ENCODE measurements around the gene COL6A2. TPM values are rescaled to one million over a fixed set of nuclear protein-coding genes. Genes with fewer than 3 reads are reported as not detected.

COL6A2 gene
- total RNA-seq, 1 donor from 2014 or later, result 157 TPM

GRCh38 chr21:46124083-46124925 lies 26.4 kb downstream of the COL6A2 start:
- TF ChIP-seq CTCF (IDR thresholded peaks at IDR 0.05; ENCODE audit: borderline replicate concordance), result no peak
- no peaks in the 10 kb centered on the region for H3K9me3 ChIP-seq (replicated peaks)
- H3K4me1 ChIP-seq, result peaks cover 17% of the 10 kb centered on the region
- no peak for DNase-seq
- H3K36me3 ChIP-seq, result peaks cover 69% of the 10 kb centered on the region
- no peak overlapping the region for H3K27ac ChIP-seq (replicated peaks)
- no peaks in the 10 kb centered on the region for H3K27me3 ChIP-seq (ENCODE audit: low read depth)
- H3K4me3 ChIP-seq, result no peak overlapping the region
- intact Hi-C loops (cut with micrococcal nuclease), result no loop called here

GRCh38 chr21:46124926-46125845 lies 27.3 kb downstream of the COL6A2 start:
- Histone ChIP-seq H3K9me3 (replicated peaks) (no peaks in the 10 kb centered on the region), H3K4me3 (no peak overlapping the region), H3K4me1 (peaks cover 22% of the 10 kb centered on the region), H3K27me3 (ENCODE audit: low read depth) (no peaks in the 10 kb centered on the region), H3K27ac (replicated peaks) (no peak overlapping the region), H3K36me3 (peaks cover 61% of the 10 kb centered on the region)
- no peak for TF ChIP-seq CTCF (IDR thresholded peaks at IDR 0.05; ENCODE audit: borderline replicate concordance)
- intact Hi-C loops (cut with micrococcal nuclease), result no loop called here
- DNase-seq, result no peak

DNA sequence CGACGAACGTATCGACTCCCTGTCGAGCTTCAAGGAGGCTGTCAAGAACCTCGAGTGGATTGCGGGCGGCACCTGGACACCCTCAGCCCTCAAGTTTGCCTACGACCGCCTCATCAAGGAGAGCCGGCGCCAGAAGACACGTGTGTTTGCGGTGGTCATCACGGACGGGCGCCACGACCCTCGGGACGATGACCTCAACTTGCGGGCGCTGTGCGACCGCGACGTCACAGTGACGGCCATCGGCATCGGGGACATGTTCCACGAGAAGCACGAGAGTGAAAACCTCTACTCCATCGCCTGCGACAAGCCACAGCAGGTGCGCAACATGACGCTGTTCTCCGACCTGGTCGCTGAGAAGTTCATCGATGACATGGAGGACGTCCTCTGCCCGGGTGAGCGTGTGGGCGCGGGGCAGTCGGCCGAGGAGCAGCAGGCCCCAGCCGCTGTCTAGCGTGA lies 28.0 kb downstream of the COL6A2 start:
- H3K27me3 ChIP-seq (ENCODE audit: low read depth), result no peaks in the 10 kb centered on the region
- no peak overlapping the region for H3K4me3 ChIP-seq
- H3K9me3 ChIP-seq (replicated peaks), result no peaks in the 10 kb centered on the region
- DNase-seq, result no peak
- H3K4me1 ChIP-seq, result peaks cover 22% of the 10 kb centered on the region
- H3K36me3 ChIP-seq, result peaks cover 55% of the 10 kb centered on the region
- no peak for TF ChIP-seq CTCF (IDR thresholded peaks at IDR 0.05; ENCODE audit: borderline replicate concordance)
- intact Hi-C loops (cut with micrococcal nuclease), result no loop called here
- H3K27ac ChIP-seq (replicated peaks), result no peak overlapping the region

- DNase-seq, result no peak
- H3K4me3 ChIP-seq, result no peak overlapping the region
- no peaks in the 10 kb centered on the region for H3K9me3 ChIP-seq (replicated peaks)
- intact Hi-C loops (cut with micrococcal nuclease), result no loop called here
- no peak overlapping the region for H3K27ac ChIP-seq (replicated peaks)
- H3K27me3 ChIP-seq (ENCODE audit: low read depth), result no peaks in the 10 kb centered on the region
- TF ChIP-seq CTCF (IDR thresholded peaks at IDR 0.05; ENCODE audit: borderline replicate concordance), result no peak
- peaks cover 48% of the 10 kb centered on the region for H3K36me3 ChIP-seq
- peaks cover 22% of the 10 kb centered on the region for H3K4me1 ChIP-seq
Measured at GRCh38 chr21:46126309-46127238, 28.7 kb downstream of the COL6A2 start.
